LNCAP (cell line): ENCODE data around the gene LRRC37B.
A peak's percentile ranks its signal among the peaks of the same experiment; 100 is the strongest.

Experiments
- CTCF ChIP-seq: fragments of 450-650 bp; IDR thresholded peaks from 2 replicates; pipeline ENCODE4 v1.5.1; 2017; ENCODE audit warnings: mild to moderate bottlenecking

The LRRC37B gene

GRCh38 chr17:32006957-32007462, at the start of gene LRRC37B:
Gene LRRC37B, plus strand, starts transcription at chr17:32007383. Its CDS starts 14,010 bp downstream, at chr17:32021393.
- TF ChIP-seq CTCF, result peak; percentile 92

- TF ChIP-seq CTCF, result no peak
These were observed 39.5 kb upstream of the LRRC37B start for GRCh38 chr17:31967648-31968047.

GRCh38 chr17:31997005-31997404, 10.2 kb upstream of the LRRC37B start:
- no peak for TF ChIP-seq CTCF

GRCh38 chr17:32007463-32008298, 498 bp downstream of the LRRC37B start:
- no peak for TF ChIP-seq CTCF

- no peak for TF ChIP-seq CTCF
These were observed 2.0 kb downstream of the LRRC37B start for GRCh38 chr17:32009262-32009542.

- TF ChIP-seq CTCF, result no peak
These were observed 2.9 kb downstream of the LRRC37B start for GRCh38 chr17:32010114-32010513.

GRCh38 chr17:32015245-32016013, 8.2 kb downstream of the LRRC37B start:
- TF ChIP-seq CTCF, result no peak
